Esophagus (tissue), 2 donors: ENCODE measurements around the gene GDPD2. TPM values are rescaled to one million over a fixed set of nuclear protein-coding genes. Genes with fewer than 3 reads are reported as not detected.

Experiments used
- H3K27ac ChIP-seq, 2 donors: one replicate each; pipeline ENCODE4 v1.5.1; 2013; ENCODE audit warnings: low read depth in 2 of 2, mild to moderate bottlenecking in 2 of 2, inconsistent platforms in 1 of 2, low read length in 1 of 2, moderate library complexity in 1 of 2
- H3K27me3 ChIP-seq, 2 donors: one replicate each; pipeline ENCODE4 v1.6.1; 2013; ENCODE audit warnings: low read length in 2 of 2, control low read depth in 1 of 2, mild to moderate bottlenecking in 1 of 2; ENCODE audit not compliant: insufficient read depth in 2 of 2, control insufficient read depth in 1 of 2
- H3K36me3 ChIP-seq, 2 donors: one replicate each; pipeline ENCODE4 v1.6.1; 2013; ENCODE audit warnings: low read length in 1 of 2; ENCODE audit not compliant: control insufficient read depth in 2 of 2, insufficient read depth in 2 of 2
- H3K4me1 ChIP-seq, 2 donors: one replicate each; pipeline ENCODE4 v1.6.1; 2013; ENCODE audit warnings: low read length in 1 of 2; ENCODE audit not compliant: control insufficient read depth in 2 of 2, insufficient read depth in 2 of 2
- H3K4me3 ChIP-seq, 2 donors: one replicate each; pipeline ENCODE4 v1.5.1; 2013; ENCODE audit warnings: low read length in 2 of 2, mild to moderate bottlenecking in 2 of 2, low read depth in 1 of 2, moderate library complexity in 1 of 2
- H3K9me3 ChIP-seq, 2 donors: one replicate each; pipeline ENCODE4 v1.6.1; 2013; ENCODE audit warnings: mild to moderate bottlenecking in 2 of 2, low read depth in 1 of 2, low read length in 1 of 2, moderate library complexity in 1 of 2; ENCODE audit not compliant: control insufficient read depth in 2 of 2, insufficient read depth in 1 of 2
- WGBS, 2 donors: extraction: QIAGEN DNeasy Blood & Tissue Kit; methylation state at CpG; one replicate each; pipeline ENCODE4 v1.1.7; 2013; 5-methylcytosine and 5-hydroxymethylcytosine counted together
- polyA plus RNA-seq, 2 donors: library from polyadenylated mRNA; stranded (reverse); fragments of 200-250 nt; gene quantifications; one replicate each; pipeline ENCODE4 v1.2.3, GENCODE V29; 2013
- donor health status: healthy with polysubstance abuse.
- donor health status: Bipolar disorder and iron deficiency.

GDPD2 gene
- polyA plus RNA-seq, 2 donors, result 0.28 to 0.34 TPM

GRCh38 chrX:70436343-70436742 is 13.2 kb downstream of the GDPD2 start:
- 36 to 42% methylated on average over 16 of the region's 16 CpGs for WGBS, 2 donors
- no peaks in the 10 kb centered on the region for H3K9me3 ChIP-seq
- peaks cover 0 to 5% of the 10 kb centered on the region in 2 donors for H3K4me1 ChIP-seq
- no peaks in the 10 kb centered on the region for H3K36me3 ChIP-seq
- no peak overlapping the region for H3K4me3 ChIP-seq
- no peak overlapping the region for H3K27ac ChIP-seq
- H3K27me3 ChIP-seq, result no peaks in the 10 kb centered on the region

DNA sequence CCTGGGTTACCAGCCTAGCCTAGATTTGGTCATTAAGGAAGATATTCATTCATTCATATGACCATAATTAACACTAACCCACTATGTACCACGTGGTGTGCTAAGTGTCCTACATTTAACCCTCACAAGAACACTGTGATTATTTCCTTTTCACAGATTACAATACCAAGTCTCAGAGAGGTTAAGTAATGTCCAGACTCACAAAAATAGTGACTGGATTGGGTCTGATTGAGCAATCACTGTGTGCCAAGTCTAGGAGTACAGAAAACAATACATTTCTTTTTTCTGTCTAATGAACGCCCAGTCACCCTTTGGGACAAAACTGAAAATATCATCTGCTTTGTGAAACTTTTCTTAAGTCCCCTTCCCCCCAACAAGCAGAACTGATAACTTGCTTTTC is 13.9 kb downstream of the GDPD2 start:
- Histone ChIP-seq H3K4me1 (peaks cover 0 to 5% of the 10 kb centered on the region in 2 donors), H3K27ac (no peak overlapping the region), H3K4me3 (no peak overlapping the region), H3K9me3 (no peaks in the 10 kb centered on the region), H3K36me3 (no peaks in the 10 kb centered on the region), H3K27me3 (no peaks in the 10 kb centered on the region)
- 47 to 49% methylated on average over 2 of the region's 2 CpGs for WGBS, 2 donors

GRCh38 chrX:70437921-70438665 is 15.0 kb downstream of the GDPD2 start:
- H3K27me3 ChIP-seq, result no peaks in the 10 kb centered on the region
- WGBS, 2 donors, result 65 to 74% methylated on average over 8 of the region's 8 CpGs
- H3K4me1 ChIP-seq, result peaks cover 0 to 5% of the 10 kb centered on the region in 2 donors
- H3K27ac ChIP-seq, result no peak overlapping the region
- no peak overlapping the region for H3K4me3 ChIP-seq
- H3K36me3 ChIP-seq, result no peaks in the 10 kb centered on the region
- H3K9me3 ChIP-seq, result no peaks in the 10 kb centered on the region

DNA sequence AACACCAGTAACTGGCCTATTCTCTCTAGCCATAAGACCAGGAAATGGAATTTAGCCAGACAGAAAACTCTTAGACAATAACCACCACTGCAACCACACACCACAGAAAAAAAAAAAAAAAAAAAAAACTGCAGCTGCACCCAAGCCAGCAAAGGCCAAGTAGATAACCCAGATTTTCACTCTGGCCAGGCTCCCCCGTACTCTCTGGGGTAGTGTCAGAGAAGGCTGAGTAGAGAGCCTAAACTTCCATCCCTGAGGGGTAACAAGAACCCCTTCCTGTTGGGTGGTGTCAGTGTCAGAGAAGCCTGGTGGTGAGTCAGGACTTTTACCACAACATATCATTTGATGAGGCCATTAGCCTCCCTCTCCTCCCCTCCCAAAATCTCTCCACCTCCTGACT is 15.9 kb downstream of the GDPD2 start:
- no peaks in the 10 kb centered on the region for H3K9me3 ChIP-seq
- no peak overlapping the region for H3K27ac ChIP-seq
- H3K4me1 ChIP-seq, result peaks cover 0 to 5% of the 10 kb centered on the region in 2 donors
- 63 to 65% methylated on average over 1 of the region's 1 CpG for whole genome bisulfite sequencing, 2 donors
- H3K27me3 ChIP-seq, result no peaks in the 10 kb centered on the region
- no peaks in the 10 kb centered on the region for H3K36me3 ChIP-seq
- H3K4me3 ChIP-seq, result no peak overlapping the region

GRCh38 chrX:70442224-70442623 is 19.1 kb downstream of the GDPD2 start:
- 57 to 64% methylated on average over 6 of the region's 6 CpGs for WGBS, 2 donors
- Histone ChIP-seq H3K4me3 (no peak overlapping the region), H3K36me3 (no peaks in the 10 kb centered on the region), H3K4me1 (no peaks in the 10 kb centered on the region), H3K27ac (no peak overlapping the region), H3K9me3 (no peaks in the 10 kb centered on the region), H3K27me3 (peaks cover 2 to 4% of the 10 kb centered on the region in 2 donors)

DNA sequence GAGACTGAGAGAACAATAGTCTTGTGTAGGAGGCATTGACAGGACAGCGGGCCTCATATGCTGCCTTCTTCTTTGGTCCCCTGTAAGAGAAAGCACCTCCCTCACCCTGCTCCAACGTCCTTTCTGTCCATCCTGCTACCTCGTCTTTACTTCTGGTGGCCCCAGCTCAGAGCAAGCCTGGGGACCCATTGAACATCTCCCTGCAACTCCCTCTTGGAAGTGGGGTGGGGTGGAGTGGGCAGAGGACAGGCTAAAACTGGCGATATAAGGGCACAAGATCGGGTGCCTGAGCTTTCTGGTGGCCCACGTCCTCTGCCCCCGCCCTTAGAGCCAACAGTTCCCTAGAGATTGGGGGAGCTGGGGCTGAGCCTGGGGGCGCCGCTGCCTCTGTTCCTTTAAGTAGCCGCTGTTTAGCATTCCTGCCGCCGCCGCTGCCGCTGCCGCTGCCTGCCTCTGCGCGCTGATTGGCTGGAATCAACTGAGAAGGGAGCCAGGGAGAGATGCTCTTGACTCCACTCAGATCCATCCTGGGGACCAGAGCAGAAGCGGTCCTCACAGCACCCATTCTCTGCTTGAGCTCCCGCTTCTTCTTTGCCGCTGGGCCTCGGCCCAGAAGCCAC is 21.3 kb downstream of the GDPD2 start, which contains the start of gene DLG3:
DLG3 (plus strand) TSS at position 510 of the 620 bp plus-strand sequence. CDS start 367 bp downstream, outside the sequence.
- no peaks in the 10 kb centered on the region for H3K36me3 ChIP-seq
- no peaks in the 10 kb centered on the region for H3K4me1 ChIP-seq
- H3K4me3 ChIP-seq, result no peak within 1 kb of the TSS
- H3K9me3 ChIP-seq, result no peaks in the 10 kb centered on the region
- 9 to 23% methylated on average over 21 of the region's 21 CpGs for WGBS, 2 donors
- no peak within 1 kb of the TSS for H3K27ac ChIP-seq
- H3K27me3 ChIP-seq, result peaks cover 2 to 4% of the 10 kb centered on the region in 2 donors

DNA sequence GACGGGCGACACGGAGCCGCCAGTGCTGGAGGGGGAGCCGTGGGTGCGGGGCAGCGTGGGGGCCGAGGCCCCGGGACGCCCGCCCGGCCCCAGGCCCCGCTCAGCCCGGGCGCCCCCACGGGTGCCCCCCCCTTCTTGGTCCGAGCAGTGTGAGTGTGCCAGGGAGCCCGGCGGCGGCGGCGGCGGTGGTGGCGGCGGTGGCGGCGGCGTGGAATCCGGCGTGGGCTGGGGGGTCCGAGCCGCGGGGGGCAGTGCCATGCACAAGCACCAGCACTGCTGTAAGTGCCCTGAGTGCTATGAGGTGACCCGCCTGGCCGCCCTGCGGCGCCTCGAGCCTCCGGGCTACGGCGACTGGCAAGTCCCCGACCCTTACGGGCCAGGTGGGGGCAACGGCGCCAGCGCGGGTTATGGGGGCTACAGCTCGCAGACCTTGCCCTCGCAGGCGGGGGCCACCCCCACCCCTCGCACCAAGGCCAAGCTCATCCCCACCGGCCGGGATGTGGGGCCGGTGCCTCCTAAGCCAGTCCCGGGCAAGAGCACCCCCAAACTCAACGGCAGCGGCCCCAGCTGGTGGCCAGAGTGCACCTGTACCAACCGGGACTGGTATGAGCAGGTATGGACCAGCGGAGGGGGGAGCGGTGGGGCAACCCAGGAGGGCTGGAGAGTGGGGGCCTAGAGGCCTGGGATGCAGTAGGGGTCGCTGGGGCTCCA is 22.0 kb downstream of the GDPD2 start:
- no peak overlapping the region for H3K27ac ChIP-seq
- H3K4me1 ChIP-seq, result no peaks in the 10 kb centered on the region
- WGBS, 2 donors, result 2 to 35% methylated on average over 42 to 61 of the region's 61 CpGs
- H3K27me3 ChIP-seq, result peaks cover 2 to 4% of the 10 kb centered on the region in 2 donors
- no peaks in the 10 kb centered on the region for H3K9me3 ChIP-seq
- H3K36me3 ChIP-seq, result no peaks in the 10 kb centered on the region
- no peak overlapping the region for H3K4me3 ChIP-seq

DNA sequence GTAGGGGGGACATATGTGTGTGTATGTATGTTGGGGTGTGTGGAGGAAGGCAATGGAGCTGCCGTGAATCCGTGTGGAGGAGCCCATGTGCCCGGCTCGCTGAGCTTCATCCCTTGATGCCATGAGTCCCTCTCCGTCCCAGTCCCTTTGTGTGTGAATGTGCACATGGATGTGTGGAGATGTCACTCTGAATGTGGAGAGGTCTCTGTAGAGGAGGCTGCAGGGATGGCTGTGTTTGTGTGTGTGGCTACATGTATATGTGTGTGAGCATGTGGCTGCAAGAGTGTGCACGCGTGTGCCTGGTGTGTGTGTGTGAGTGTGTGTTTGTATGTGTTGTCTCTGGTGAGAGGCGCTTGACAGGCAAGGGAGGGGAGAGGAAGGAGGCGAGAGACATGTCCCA is 22.8 kb downstream of the GDPD2 start:
- no peaks in the 10 kb centered on the region for H3K36me3 ChIP-seq
- no peaks in the 10 kb centered on the region for H3K9me3 ChIP-seq
- H3K4me3 ChIP-seq, result no peak overlapping the region
- no peaks in the 10 kb centered on the region for H3K4me1 ChIP-seq
- H3K27me3 ChIP-seq, result peaks cover 2 to 7% of the 10 kb centered on the region in 2 donors
- WGBS, 2 donors, result 78 to 83% methylated on average over 9 of the region's 9 CpGs
- H3K27ac ChIP-seq, result no peak overlapping the region

DNA sequence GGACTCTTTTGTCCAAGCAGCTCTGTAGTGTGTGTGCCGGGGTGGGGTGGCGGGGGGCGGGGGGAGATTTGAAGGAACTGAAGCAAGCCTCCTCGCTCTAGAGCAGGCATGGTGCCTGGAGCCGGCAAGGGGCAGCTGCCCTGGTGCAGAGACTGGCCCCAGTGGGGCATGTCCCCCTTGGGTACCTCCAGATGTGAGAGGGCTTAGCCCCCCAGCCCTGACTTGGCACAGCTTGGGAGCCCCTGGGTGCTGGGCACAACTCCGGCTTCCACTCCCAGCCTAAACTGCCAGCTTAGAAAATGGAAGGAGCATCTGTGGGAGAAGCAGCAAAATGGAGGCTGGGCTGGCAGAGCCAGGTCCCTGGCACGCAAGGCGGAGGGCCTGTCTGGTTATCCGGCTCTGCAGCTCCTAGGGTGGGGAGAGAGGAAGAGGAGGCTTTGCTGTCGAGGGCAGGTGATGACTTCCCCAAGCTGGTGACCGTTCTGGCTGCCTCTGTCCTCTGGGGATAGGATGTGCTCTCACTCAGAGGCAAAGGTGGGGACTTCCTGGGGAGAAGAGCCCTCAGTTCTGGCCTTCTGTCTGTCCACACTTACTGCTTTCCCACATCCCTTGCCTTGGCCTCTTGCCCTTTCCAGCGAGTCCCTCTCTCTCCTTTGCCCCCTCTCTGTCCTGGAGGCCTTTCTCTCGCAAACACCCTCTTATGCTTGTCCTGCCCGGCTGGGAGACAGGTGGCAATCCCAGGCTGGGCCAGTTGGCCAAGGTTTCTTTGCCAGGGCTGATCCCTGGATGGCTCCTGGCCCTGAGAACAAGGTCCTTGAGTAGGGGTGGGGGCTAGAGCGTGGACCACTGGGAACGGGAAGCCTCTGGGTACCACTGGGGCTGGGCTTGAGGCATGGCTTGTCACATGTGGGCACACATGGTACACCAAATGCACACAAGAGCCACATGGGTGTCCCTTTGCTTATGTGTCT is 23.6 kb downstream of the GDPD2 start:
- H3K27me3 ChIP-seq, result peaks cover 2 to 7% of the 10 kb centered on the region in 2 donors

More for the DNA sequence above, 23.6 kb downstream of the GDPD2 start:
- H3K4me1 ChIP-seq, result no peaks in the 10 kb centered on the region
- H3K27ac ChIP-seq, result no peak overlapping the region
- no peak overlapping the region for H3K4me3 ChIP-seq
- H3K9me3 ChIP-seq, result no peaks in the 10 kb centered on the region
- no peaks in the 10 kb centered on the region for H3K36me3 ChIP-seq
- WGBS, 2 donors, result 75 to 78% methylated on average over 16 of the region's 16 CpGs
